ENCODE data around the gene MAP2.

The MAP2 gene

GRCh38 chr2:209663139-209663538 lies 239.3 kb downstream of the MAP2 start:
- no CpG with 5 or more reads among the region's 5 CpGs for WGBS, 2 donors (ENCODE audit: extremely low coverage in 2 of 2, insufficient read length in 2 of 2, insufficient replicate concordance in 1 of 2)
- H4K8ac ChIP-seq (ENCODE audit: low read depth, low read length) = no peak overlapping the region
- no peak overlapping the region for H3K4ac ChIP-seq (ENCODE audit: low read length)
- no peak overlapping the region for H2BK15ac ChIP-seq (ENCODE audit: low read length)
- peaks cover 0 to 31% of the 10 kb centered on the region in 2 donors for H3K36me3 ChIP-seq (replicated peaks in 1 of 2; ENCODE audit: control insufficient read depth in 2 of 2, insufficient read depth in 2 of 2, low read length in 2 of 2)
- H2BK120ac ChIP-seq (ENCODE audit: low read depth, low read length) = no peak overlapping the region
- no peak overlapping the region for H3K14ac ChIP-seq (ENCODE audit: low read length)
- no peaks in the 10 kb centered on the region for H3K27me3 ChIP-seq (ENCODE audit: control insufficient read depth in 3 of 3, insufficient read depth in 3 of 3, low read depth in 1 of 3, low read length in 3 of 3)
- no peak overlapping the region for H2AFZ ChIP-seq (ENCODE audit: low read length)
- H2AK5ac ChIP-seq (ENCODE audit: low read depth, low read length) = no peak overlapping the region
- H3K18ac ChIP-seq (ENCODE audit: low read length) = no peak overlapping the region
- no peak overlapping the region for H4K91ac ChIP-seq (ENCODE audit: low read depth, low read length, poor library complexity)
- peak overlapping the region; percentile 15 for H3K4me2 ChIP-seq (ENCODE audit: insufficient read depth, low read length, poor library complexity, severe bottlenecking)
- no peak overlapping the region for H2BK12ac ChIP-seq (ENCODE audit: low read length)
- no peak for DNase-seq (ENCODE audit: low spot score)
- peaks cover 6 to 13% of the 10 kb centered on the region in 2 donors for H3K4me1 ChIP-seq (ENCODE audit: control insufficient read depth in 2 of 2, insufficient read depth in 1 of 2, low read depth in 1 of 2, low read length in 2 of 2)
- H3K23ac ChIP-seq (ENCODE audit: low read depth, low read length, poor library complexity) = no peak overlapping the region
- H2BK5ac ChIP-seq (ENCODE audit: low read length) = no peak overlapping the region
- no peaks in the 10 kb centered on the region for H3K79me1 ChIP-seq (ENCODE audit: low read depth, low read length)
- peak overlapping the region; percentile 19 to 42 for H3K4me3 ChIP-seq (ENCODE audit: low read length in 2 of 2)
- H3K27ac ChIP-seq (replicated peaks; ENCODE audit: low read length) = peak overlapping the region; percentile 22
- H3K9ac ChIP-seq (ENCODE audit: low read depth, low read length, poor library complexity) = no peak overlapping the region
- H3K9me3 ChIP-seq (replicated peaks in 1 of 2; ENCODE audit: control insufficient read depth in 2 of 2, insufficient read depth in 1 of 2, low read depth in 1 of 2, low read length in 2 of 2) = peaks cover 0 to 13% of the 10 kb centered on the region in 2 donors

- Histone ChIP-seq H3K27me3 (ENCODE audit: control insufficient read depth in 3 of 3, insufficient read depth in 3 of 3, low read depth in 1 of 3, low read length in 3 of 3) (no peaks in the 10 kb centered on the region), H3K9me3 (replicated peaks in 1 of 2; ENCODE audit: control insufficient read depth in 2 of 2, insufficient read depth in 1 of 2, low read depth in 1 of 2, low read length in 2 of 2) (peaks cover 0 to 13% of the 10 kb centered on the region in 2 donors), H3K18ac (ENCODE audit: low read length) (no peak overlapping the region), H4K91ac (ENCODE audit: low read depth, low read length, poor library complexity) (no peak overlapping the region), H4K8ac (ENCODE audit: low read depth, low read length) (no peak overlapping the region), H3K14ac (ENCODE audit: low read length) (no peak overlapping the region), H2AFZ (ENCODE audit: low read length) (no peak overlapping the region), H3K27ac (replicated peaks; ENCODE audit: low read length) (no peak overlapping the region), H2BK12ac (ENCODE audit: low read length) (no peak overlapping the region), H3K9ac (ENCODE audit: low read depth, low read length, poor library complexity) (no peak overlapping the region), H3K23ac (ENCODE audit: low read depth, low read length, poor library complexity) (no peak overlapping the region), H2BK120ac (ENCODE audit: low read depth, low read length) (no peak overlapping the region), H3K4me2 (ENCODE audit: insufficient read depth, low read length, poor library complexity, severe bottlenecking) (no peak overlapping the region), H3K79me1 (ENCODE audit: low read depth, low read length) (no peaks in the 10 kb centered on the region), H3K4me3 (ENCODE audit: low read length in 2 of 2) (no peak overlapping the region), H2BK15ac (ENCODE audit: low read length) (no peak overlapping the region), H2AK5ac (ENCODE audit: low read depth, low read length) (no peak overlapping the region), H3K4me1 (ENCODE audit: control insufficient read depth in 2 of 2, insufficient read depth in 1 of 2, low read depth in 1 of 2, low read length in 2 of 2) (peaks cover 6 to 13% of the 10 kb centered on the region in 2 donors), H3K36me3 (replicated peaks in 1 of 2; ENCODE audit: control insufficient read depth in 2 of 2, insufficient read depth in 2 of 2, low read length in 2 of 2) (peaks cover 0 to 31% of the 10 kb centered on the region in 2 donors), H2BK5ac (ENCODE audit: low read length) (no peak overlapping the region), H3K4ac (ENCODE audit: low read length) (no peak overlapping the region)
- no peak for DNase-seq (ENCODE audit: low spot score)
- WGBS, 2 donors (ENCODE audit: extremely low coverage in 2 of 2, insufficient read length in 2 of 2, insufficient replicate concordance in 1 of 2) = no CpG with 5 or more reads among the region's 4 CpGs
These were observed 239.8 kb downstream of the MAP2 start for GRCh38 chr2:209663656-209664055.

- no peak overlapping the region for H2AK5ac ChIP-seq (ENCODE audit: low read depth, low read length)
- H2BK15ac ChIP-seq (ENCODE audit: low read length) = no peak overlapping the region
- no peak for DNase-seq (ENCODE audit: low spot score)
- H2BK120ac ChIP-seq (ENCODE audit: low read depth, low read length) = no peak overlapping the region
- no peak overlapping the region for H4K8ac ChIP-seq (ENCODE audit: low read depth, low read length)
- H2BK12ac ChIP-seq (ENCODE audit: low read length) = no peak overlapping the region
- H3K27me3 ChIP-seq (ENCODE audit: control insufficient read depth in 3 of 3, insufficient read depth in 3 of 3, low read depth in 1 of 3, low read length in 3 of 3) = no peaks in the 10 kb centered on the region
- WGBS, 2 donors (ENCODE audit: extremely low coverage in 2 of 2, insufficient read length in 2 of 2, insufficient replicate concordance in 1 of 2) = no CpG with 5 or more reads among the region's 1 CpG
- H2AFZ ChIP-seq (ENCODE audit: low read length) = no peak overlapping the region
- H3K4me2 ChIP-seq (ENCODE audit: insufficient read depth, low read length, poor library complexity, severe bottlenecking) = no peak overlapping the region
- no peak overlapping the region for H3K9ac ChIP-seq (ENCODE audit: low read depth, low read length, poor library complexity)
- H3K9me3 ChIP-seq (replicated peaks in 1 of 2; ENCODE audit: control insufficient read depth in 2 of 2, insufficient read depth in 1 of 2, low read depth in 1 of 2, low read length in 2 of 2) = peaks cover 0 to 13% of the 10 kb centered on the region in 2 donors
- no peak overlapping the region for H4K91ac ChIP-seq (ENCODE audit: low read depth, low read length, poor library complexity)
- H3K4me3 ChIP-seq (ENCODE audit: low read length in 2 of 2) = no peak overlapping the region
- H3K36me3 ChIP-seq (replicated peaks in 1 of 2; ENCODE audit: control insufficient read depth in 2 of 2, insufficient read depth in 2 of 2, low read length in 2 of 2) = peaks cover 0 to 40% of the 10 kb centered on the region in 2 donors
- no peak overlapping the region for H2BK5ac ChIP-seq (ENCODE audit: low read length)
- H3K18ac ChIP-seq (ENCODE audit: low read length) = no peak overlapping the region
- no peak overlapping the region for H3K27ac ChIP-seq (replicated peaks; ENCODE audit: low read length)
- H3K4ac ChIP-seq (ENCODE audit: low read length) = no peak overlapping the region
- H3K4me1 ChIP-seq (ENCODE audit: control insufficient read depth in 2 of 2, insufficient read depth in 1 of 2, low read depth in 1 of 2, low read length in 2 of 2) = peaks cover 8 to 18% of the 10 kb centered on the region in 2 donors
- H3K79me1 ChIP-seq (ENCODE audit: low read depth, low read length) = no peaks in the 10 kb centered on the region
- H3K14ac ChIP-seq (ENCODE audit: low read length) = no peak overlapping the region
- no peak overlapping the region for H3K23ac ChIP-seq (ENCODE audit: low read depth, low read length, poor library complexity)
These were observed 242.4 kb downstream of the MAP2 start for GRCh38 chr2:209666296-209666695.

GRCh38 chr2:209671020-209671680 lies 247.3 kb downstream of the MAP2 start:
- Histone ChIP-seq H3K23ac (ENCODE audit: low read depth, low read length, poor library complexity) (no peak overlapping the region), H3K27me3 (ENCODE audit: control insufficient read depth in 3 of 3, insufficient read depth in 3 of 3, low read depth in 1 of 3, low read length in 3 of 3) (no peaks in the 10 kb centered on the region), H2BK5ac (ENCODE audit: low read length) (no peak overlapping the region), H3K27ac (replicated peaks; ENCODE audit: low read length) (peak overlapping the region; percentile 48), H4K91ac (ENCODE audit: low read depth, low read length, poor library complexity) (no peak overlapping the region), H3K9me3 (replicated peaks in 1 of 2; ENCODE audit: control insufficient read depth in 2 of 2, insufficient read depth in 1 of 2, low read depth in 1 of 2, low read length in 2 of 2) (peaks cover 0 to 18% of the 10 kb centered on the region in 2 donors), H3K79me1 (ENCODE audit: low read depth, low read length) (no peaks in the 10 kb centered on the region), H2BK15ac (ENCODE audit: low read length) (no peak overlapping the region), H4K8ac (ENCODE audit: low read depth, low read length) (no peak overlapping the region), H2BK120ac (ENCODE audit: low read depth, low read length) (no peak overlapping the region), H2AK5ac (ENCODE audit: low read depth, low read length) (no peak overlapping the region), H3K4me1 (ENCODE audit: control insufficient read depth in 2 of 2, insufficient read depth in 1 of 2, low read depth in 1 of 2, low read length in 2 of 2) (peaks cover 5 to 10% of the 10 kb centered on the region in 2 donors), H3K18ac (ENCODE audit: low read length) (no peak overlapping the region), H2BK12ac (ENCODE audit: low read length) (no peak overlapping the region), H3K14ac (ENCODE audit: low read length) (no peak overlapping the region), H3K4me3 (ENCODE audit: low read length in 2 of 2) (no peak overlapping the region), H3K4ac (ENCODE audit: low read length) (no peak overlapping the region), H2AFZ (ENCODE audit: low read length) (no peak overlapping the region), H3K4me2 (ENCODE audit: insufficient read depth, low read length, poor library complexity, severe bottlenecking) (no peak overlapping the region), H3K9ac (ENCODE audit: low read depth, low read length, poor library complexity) (no peak overlapping the region), H3K36me3 (replicated peaks in 1 of 2; ENCODE audit: control insufficient read depth in 2 of 2, insufficient read depth in 2 of 2, low read length in 2 of 2) (peaks cover 0 to 70% of the 10 kb centered on the region in 2 donors)
- WGBS, 2 donors (ENCODE audit: extremely low coverage in 2 of 2, insufficient read length in 2 of 2, insufficient replicate concordance in 1 of 2) = no CpG with 5 or more reads among the region's 7 CpGs
- peak; percentile 11 for DNase-seq (ENCODE audit: low spot score)
